Activated T-cell treated with anti-CD3 and anti-CD28 coated beads, Interleukin-2, amount 50 U/mL, for 4 hours (primary cell): Measurements from ENCODE around the gene PRUNE1. TPM values are rescaled to one million over a fixed set of nuclear protein-coding genes. Genes with fewer than 3 reads are reported as not detected.
A peak's percentile ranks its signal among the peaks of the same experiment; 100 is the strongest.

Experiments
- ATAC-seq, 2 donors: fragments of 200-7000 bp; cut with Tn5 transposase; one replicate each; pipeline ENCODE4 v1.10.0; 2021
- DNase-seq: peaks from one replicate; pipeline ENCODE4 v3.0.0-alpha.2; 2020
- H3K27me3 Mint-ChIP-seq: one replicate; pipeline ENCODE4 v1.8.0; 2021; ENCODE audit warnings: low read depth, mixed read lengths
- H3K36me3 Mint-ChIP-seq: one replicate; pipeline ENCODE4 v1.8.0; 2022; ENCODE audit warnings: mixed read lengths; ENCODE audit not compliant: insufficient read depth
- H3K4me1 Mint-ChIP-seq: one replicate; pipeline ENCODE4 v1.8.0; 2021; ENCODE audit warnings: low read depth, mixed read lengths
- H3K4me3 Mint-ChIP-seq: one replicate; pipeline ENCODE4 v1.8.0; 2021; ENCODE audit warnings: mild to moderate bottlenecking, moderate library complexity, mixed read lengths
- H3K9me3 Mint-ChIP-seq: one replicate; pipeline ENCODE4 v1.8.0; 2021; ENCODE audit warnings: mixed read lengths
- total RNA-seq, 3 donors: library from RNA; stranded (reverse); gene quantifications; one replicate each; pipeline ENCODE4 v1.2.1, GENCODE V29; 2021

Gene PRUNE1
- total RNA-seq, 3 donors from 2014 or later = 11.0 to 13.7 (median 11.9) TPM

DNA sequence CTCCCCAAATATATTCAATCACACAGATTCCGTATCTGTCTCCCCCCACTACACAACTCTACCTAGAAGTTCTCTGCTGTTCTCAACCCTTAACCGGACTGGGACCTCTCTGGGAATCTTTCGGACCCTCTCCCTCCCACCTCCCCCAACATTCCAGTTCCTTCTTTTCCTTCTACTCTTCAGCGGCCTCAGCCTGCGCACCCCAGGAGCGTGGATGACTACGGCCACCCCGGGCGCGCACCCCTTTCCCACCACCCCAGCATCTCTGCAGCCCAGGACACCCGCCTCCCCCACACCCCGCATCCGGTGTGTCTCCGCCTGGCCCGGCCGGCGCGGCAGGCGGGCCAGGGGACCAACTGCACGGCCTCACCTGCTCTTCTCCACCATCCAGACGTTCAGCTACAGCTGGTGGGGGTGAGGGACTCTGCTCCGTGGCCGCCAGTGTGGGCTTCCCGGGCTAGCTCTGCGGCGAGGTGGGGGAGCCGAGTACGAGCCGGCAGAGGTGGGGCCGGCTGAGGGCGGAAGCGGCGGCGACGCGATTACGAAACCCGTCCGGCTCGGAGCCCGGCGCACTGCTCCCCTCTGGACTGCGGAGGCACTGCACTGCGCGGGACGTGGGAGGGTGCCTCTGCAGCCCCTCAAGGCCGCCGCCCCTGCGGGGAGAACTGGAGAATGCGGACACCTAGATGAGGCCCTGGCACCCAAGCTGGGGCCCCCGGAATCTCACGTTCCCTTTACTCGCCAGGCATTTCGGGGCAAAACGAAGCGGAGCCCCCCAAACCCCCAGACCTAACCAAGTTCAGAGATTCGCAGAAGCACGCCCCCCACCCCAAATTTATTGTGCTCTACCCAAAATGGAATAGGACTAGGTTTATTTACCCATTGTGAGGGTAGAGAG is 51.1 kb downstream of the PRUNE1 start, which contains the start of gene CDC42SE1:
Gene CDC42SE1, minus strand, starts transcription at position 514 of the 898 bp plus-strand sequence. CDS start 3,892 bp downstream, outside the sequence.
- Mint-ChIP-seq H3K9me3 (no peaks in the 10 kb centered on the region), H3K27me3 (no peaks in the 10 kb centered on the region), H3K4me1 (peaks cover 49% of the 10 kb centered on the region), H3K4me3 (peak within 1 kb of the TSS; percentile 99), H3K36me3 (peaks cover 32% of the 10 kb centered on the region)
- ATAC-seq (peak; percentile 87 to 89), DNase-seq (peak; percentile 75)

- peaks cover 41% of the 10 kb centered on the region for H3K4me1 Mint-ChIP-seq
- H3K36me3 Mint-ChIP-seq = peaks cover 25% of the 10 kb centered on the region
- ATAC-seq (no peak), DNase-seq (no peak)
- H3K9me3 Mint-ChIP-seq = no peaks in the 10 kb centered on the region
- peak within 1 kb of the TSS; percentile 99 for H3K4me3 Mint-ChIP-seq
- no peaks in the 10 kb centered on the region for H3K27me3 Mint-ChIP-seq
Observed at GRCh38 chr1:151060007-151060656, 51.9 kb downstream of the PRUNE1 start, which contains the start of gene MLLT11. TSS of gene MLLT11 (plus strand) at chr1:151060397. CDS start at chr1:151067225, 6,828 bp downstream.

DNA sequence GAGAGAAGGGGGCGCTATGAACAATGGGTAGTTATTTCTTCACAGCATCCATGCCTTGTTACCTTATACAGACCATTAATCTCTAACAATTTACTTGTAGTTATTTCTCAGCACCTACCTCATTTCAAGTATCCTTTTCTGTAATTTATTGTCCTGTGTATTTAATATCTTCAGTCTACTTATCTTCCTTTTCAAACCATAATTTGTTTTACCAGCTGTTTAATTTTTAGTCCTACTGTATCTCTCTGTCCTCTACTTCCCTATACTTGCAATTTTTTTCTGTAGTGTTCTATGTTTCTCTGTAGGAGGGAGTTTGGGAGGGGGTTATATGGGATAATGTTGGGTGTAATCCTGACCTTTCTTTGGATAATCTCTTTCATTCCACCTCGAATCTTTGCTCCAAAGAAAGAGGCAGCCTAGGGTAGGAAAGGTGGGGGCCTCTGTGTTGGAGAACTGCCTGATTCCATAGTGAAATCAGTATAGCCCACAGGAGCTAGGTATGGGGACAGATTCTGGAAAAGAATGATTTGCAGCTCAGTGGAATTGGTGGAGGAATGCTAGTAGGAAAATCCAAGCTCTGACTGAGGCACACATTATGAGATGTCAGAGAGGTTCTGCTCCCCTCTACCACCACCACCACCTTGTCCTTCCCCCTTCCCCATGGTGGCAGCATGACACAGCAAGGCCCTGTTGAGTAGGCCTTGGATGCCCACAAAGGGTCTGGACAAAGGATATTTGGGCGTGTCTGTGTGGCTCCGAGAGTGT is 52.6 kb downstream of the PRUNE1 start:
- ATAC-seq (no peak), DNase-seq (no peak)
- Mint-ChIP-seq H3K36me3 (peaks cover 18% of the 10 kb centered on the region), H3K4me1 (peaks cover 34% of the 10 kb centered on the region), H3K4me3 (peak overlapping the region; percentile 99), H3K9me3 (no peaks in the 10 kb centered on the region), H3K27me3 (no peaks in the 10 kb centered on the region)

DNA sequence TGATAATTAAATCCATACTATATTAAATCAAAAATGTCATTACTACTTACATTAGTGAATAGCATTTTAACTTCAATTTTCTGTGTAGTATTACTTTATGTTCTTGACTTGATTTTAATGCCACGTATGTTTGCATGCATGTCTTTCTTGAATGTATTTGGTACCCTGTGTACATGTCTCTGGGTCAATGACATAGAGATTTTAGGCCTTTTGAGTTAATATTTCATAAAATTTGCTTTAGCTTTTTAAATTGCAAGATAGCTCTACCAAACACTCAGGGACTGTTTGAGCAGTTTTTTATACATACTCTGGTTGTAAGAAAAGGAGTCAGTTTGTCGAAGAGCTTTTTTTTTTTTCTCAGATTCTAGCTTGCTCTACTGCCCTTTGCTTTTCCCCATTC is 53.5 kb downstream of the PRUNE1 start:
- ATAC-seq = no peak
- Mint-ChIP-seq H3K27me3 (no peaks in the 10 kb centered on the region), H3K9me3 (no peaks in the 10 kb centered on the region), H3K4me1 (peaks cover 25% of the 10 kb centered on the region), H3K4me3 (no peak overlapping the region), H3K36me3 (peaks cover 13% of the 10 kb centered on the region)
- no peak for DNase-seq

DNA sequence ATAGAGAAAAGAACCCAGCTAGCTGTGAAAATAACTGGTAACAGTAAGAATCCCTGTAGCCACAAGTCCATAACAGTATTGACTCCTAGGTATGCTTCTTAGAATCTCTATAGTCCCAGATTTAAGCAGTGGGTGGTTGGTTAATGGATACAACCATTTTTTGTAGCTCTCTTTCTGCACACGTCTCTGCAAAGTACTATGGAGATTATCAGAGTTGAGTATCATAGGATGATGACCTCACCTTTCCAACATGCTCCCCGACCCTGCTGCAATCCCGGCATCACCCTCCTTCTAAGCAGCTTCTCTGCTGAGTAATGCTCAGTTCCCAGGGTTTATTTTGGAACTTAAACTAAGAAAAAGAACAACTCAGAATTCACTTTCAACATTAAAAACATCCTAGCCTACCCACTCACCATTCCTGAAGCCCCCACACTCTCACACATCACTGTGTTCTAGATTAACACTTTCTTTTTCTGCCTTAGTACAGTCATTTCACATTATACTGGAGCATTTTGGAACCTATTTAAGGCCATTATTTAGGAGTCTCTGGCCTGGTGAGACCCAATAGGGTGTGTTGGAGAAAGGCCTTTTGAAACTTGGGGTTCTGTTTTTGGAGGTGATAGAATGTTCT is 54.6 kb downstream of the PRUNE1 start:
- H3K27me3 Mint-ChIP-seq = no peaks in the 10 kb centered on the region

DNA sequence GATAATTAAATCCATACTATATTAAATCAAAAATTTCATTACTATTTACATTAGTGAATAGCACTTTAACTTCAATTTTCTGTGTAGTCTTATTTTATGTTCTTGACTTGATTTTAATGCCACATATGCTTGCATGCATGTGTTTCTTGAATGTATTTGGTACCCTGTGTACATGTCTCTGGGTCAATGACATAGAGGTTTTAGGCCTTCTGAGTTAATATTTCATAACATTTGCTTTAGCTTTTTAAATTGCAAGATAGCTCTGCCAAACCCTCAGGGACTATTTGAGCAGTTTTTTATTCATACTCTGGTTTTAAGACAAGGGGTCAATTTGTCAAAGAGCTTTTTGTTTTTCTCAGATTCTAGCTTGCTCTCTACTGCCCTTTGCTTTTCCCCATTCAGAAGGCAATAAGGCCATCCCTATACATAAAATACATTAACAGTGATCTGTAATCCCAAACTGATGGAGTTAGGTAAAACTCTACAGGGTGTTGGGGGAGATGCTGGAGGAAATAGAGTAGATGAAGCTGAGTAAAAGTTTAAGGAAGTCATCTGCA is 56.9 kb downstream of the PRUNE1 start:
- Mint-ChIP-seq H3K36me3 (no peaks in the 10 kb centered on the region), H3K27me3 (no peaks in the 10 kb centered on the region), H3K4me1 (peaks cover 16% of the 10 kb centered on the region), H3K4me3 (no peak overlapping the region), H3K9me3 (no peaks in the 10 kb centered on the region)
- DNase-seq = no peak
- no peak for ATAC-seq

More for the DNA sequence above, 54.6 kb downstream of the PRUNE1 start:
- Mint-ChIP-seq H3K4me1 (peaks cover 15% of the 10 kb centered on the region), H3K36me3 (peaks cover 3% of the 10 kb centered on the region), H3K9me3 (no peaks in the 10 kb centered on the region), H3K4me3 (no peak overlapping the region)
- DNase-seq = no peak
- no peak for ATAC-seq

- ATAC-seq (no peak), DNase-seq (no peak)
- Mint-ChIP-seq H3K27me3 (no peaks in the 10 kb centered on the region), H3K36me3 (no peaks in the 10 kb centered on the region), H3K9me3 (no peaks in the 10 kb centered on the region), H3K4me3 (no peak overlapping the region), H3K4me1 (peaks cover 19% of the 10 kb centered on the region)
Observed at GRCh38 chr1:151067185-151067584, 58.9 kb downstream of the PRUNE1 start.

DNA sequence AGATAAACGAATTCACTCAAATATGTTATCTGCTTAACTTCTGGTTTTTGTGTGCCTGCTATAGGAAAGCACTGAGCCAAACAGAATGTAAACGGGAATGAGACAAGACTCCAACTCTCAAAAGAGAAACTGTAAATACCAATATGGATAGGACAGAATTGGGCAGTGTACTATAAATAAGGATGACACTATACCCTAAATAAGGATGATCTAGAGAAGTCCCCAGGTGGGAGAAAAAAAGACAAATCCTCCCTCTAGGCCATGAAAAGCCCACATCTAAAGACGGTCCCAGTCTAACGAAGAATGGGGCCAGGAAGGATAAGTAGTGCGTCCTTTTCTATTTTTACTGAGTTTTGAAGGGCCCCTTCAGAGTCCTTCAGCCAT is 60.8 kb downstream of the PRUNE1 start:
- H3K27me3 Mint-ChIP-seq = no peaks in the 10 kb centered on the region
- DNase-seq = no peak
- H3K9me3 Mint-ChIP-seq = no peaks in the 10 kb centered on the region
- H3K36me3 Mint-ChIP-seq = peaks cover 4% of the 10 kb centered on the region
- no peak for ATAC-seq
- peak overlapping the region; percentile 99 for H3K4me3 Mint-ChIP-seq
- H3K4me1 Mint-ChIP-seq = peaks cover 21% of the 10 kb centered on the region

DNA sequence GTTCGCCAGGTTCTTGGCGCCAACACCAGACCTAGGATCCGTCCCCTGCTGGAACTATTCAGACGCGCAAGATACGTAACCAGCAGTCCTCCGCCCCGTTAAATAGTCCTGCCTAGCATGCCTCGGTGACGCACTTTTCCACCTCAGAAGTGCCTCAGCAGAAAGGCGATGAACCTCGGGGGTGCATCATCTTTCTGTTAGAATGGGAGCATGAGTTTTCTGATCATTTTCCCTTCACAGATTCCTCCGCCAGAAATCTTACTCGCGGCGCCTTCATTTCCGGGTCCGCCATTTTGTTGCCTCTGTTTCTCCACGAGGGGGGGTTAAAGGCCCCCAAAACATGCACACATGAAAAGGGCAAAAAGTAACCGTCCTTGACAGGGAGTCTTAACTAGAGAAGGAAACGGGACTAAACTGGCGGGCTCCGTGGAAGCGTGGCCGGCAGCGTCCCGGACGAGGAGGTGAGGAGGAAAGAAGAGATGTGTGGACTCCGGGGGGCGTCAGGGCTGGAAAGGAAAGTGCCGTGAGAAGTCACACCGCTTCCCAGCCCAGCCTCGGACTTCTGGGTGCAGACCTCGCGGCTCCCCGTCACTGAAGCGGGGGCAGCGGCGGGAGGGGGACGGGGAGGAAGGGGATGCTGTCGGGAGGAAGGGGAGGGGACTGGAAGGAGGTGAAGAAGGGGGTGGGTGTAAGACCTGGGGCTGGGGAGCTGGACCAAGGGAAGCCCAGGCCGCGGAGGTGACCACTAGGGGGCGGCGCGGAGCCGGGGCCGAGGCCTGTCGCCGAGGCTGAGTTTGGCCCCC is 62.4 kb downstream of the PRUNE1 start, which contains the start of gene GABPB2:
Gene GABPB2, plus strand, starts transcription at position 288 of the 803 bp plus-strand sequence. CDS start 17,429 bp downstream, outside the sequence.
- H3K9me3 Mint-ChIP-seq = no peaks in the 10 kb centered on the region
- ATAC-seq (peak; percentile 87 to 88), DNase-seq (peak; percentile 79)
- H3K4me3 Mint-ChIP-seq = peak within 1 kb of the TSS; percentile 99
- H3K4me1 Mint-ChIP-seq = peaks cover 21% of the 10 kb centered on the region
- no peaks in the 10 kb centered on the region for H3K27me3 Mint-ChIP-seq
- H3K36me3 Mint-ChIP-seq = peaks cover 4% of the 10 kb centered on the region

GRCh38 chr1:151072224-151072623 is 64.0 kb downstream of the PRUNE1 start:
- DNase-seq (no peak), ATAC-seq (no peak)
- Mint-ChIP-seq H3K9me3 (no peaks in the 10 kb centered on the region), H3K27me3 (no peaks in the 10 kb centered on the region), H3K4me3 (peak overlapping the region; percentile 99), H3K36me3 (peaks cover 4% of the 10 kb centered on the region), H3K4me1 (peaks cover 21% of the 10 kb centered on the region)
